Measurements from ENCODE around the gene PIWIL4. TPM values are rescaled to one million over a fixed set of nuclear protein-coding genes. Genes with fewer than 3 reads are reported as not detected.

Gene PIWIL4
- total and polyA plus RNA-seq, 2 of the 8 experiments (the other 6 are each of a cell fraction or from before 2014, with no cell fraction given) = 0.51 to 0.52 TPM

GRCh38 chr11:94648789-94649188 lies 81.6 kb downstream of the PIWIL4 start:
- ChIA-PET POLR2A (ENCODE audit: partially characterized antibody) (interaction anchor here (1.2 to 5.0 kb wide), 7 partner anchors 11 to 120 kb away, joined by 3 to 80 read pairs (median 10); partner anchors contain the start of gene AMOTL1), CTCF (ENCODE audit: partially characterized antibody) (interaction anchor here (1.0 to 2.1 kb wide), 5 partner anchors 26 to 275 kb away, joined by 3 to 7 read pairs (median 5); no protein-coding TSS in a partner anchor)
- H3K4ac ChIP-seq (replicated peaks; ENCODE audit: insufficient read length, low read depth, low read length) = no peak overlapping the region
- no peak overlapping the region for H2BK15ac ChIP-seq (ENCODE audit: low read length)
- peaks cover 0 to 3% (median 1%) of the 10 kb centered on the region in 4 experiments; a peak in 1 of 8 replicates for H3K36me3 ChIP-seq (ENCODE audit: control insufficient read depth in 2 of 4, insufficient read depth in 4 of 4, low read length in 3 of 4)
- 69% methylated on average over 2 of the region's 2 CpGs; no CpG with 5 or more reads in 1 of the 2 experiments for WGBS, 2 experiments (ENCODE audit: extremely low coverage in 1 of 2, insufficient coverage in 1 of 2, insufficient read length in 1 of 2, insufficient replicate concordance in 2 of 2, low coverage in 1 of 2, low lambda C conversion rate in 2 of 2, missing lambda C conversion rate in 1 of 2)
- H3K56ac ChIP-seq (replicated peaks; ENCODE audit: insufficient read length, low read depth, low read length) = no peak overlapping the region
- no peaks in the 10 kb centered on the region for H4K20me1 ChIP-seq (replicated peaks in 1 of 2; ENCODE audit: control insufficient read depth in 1 of 2, insufficient read depth in 2 of 2, low read length in 2 of 2)
- no peak overlapping the region for H2BK20ac ChIP-seq (ENCODE audit: low read length)
- no peak overlapping the region for H4K8ac ChIP-seq (ENCODE audit: extremely low read depth, insufficient read depth, low read length)
- no peak overlapping the region for H3K14ac ChIP-seq (ENCODE audit: insufficient read length)
- H3K18ac ChIP-seq (ENCODE audit: extremely low read depth, low read length) = no peak overlapping the region
- peaks cover 3 to 19% (median 14%) of the 10 kb centered on the region in 4 experiments; a peak in 6 of 7 replicates for H3K4me1 ChIP-seq (replicated peaks in 1 of 4; ENCODE audit: control insufficient read depth in 3 of 4, insufficient read depth in 4 of 4, low read length in 3 of 4)
- H3K23ac ChIP-seq (ENCODE audit: insufficient read length) = no peak overlapping the region
- no peak overlapping the region for H3K4me2 ChIP-seq (ENCODE audit: insufficient read depth in 1 of 2, low read depth in 2 of 2, low read length in 2 of 2)
- no peak overlapping the region for H3K27ac ChIP-seq (ENCODE audit: low read depth, low read length)
- H3K4me3 ChIP-seq (ENCODE audit: extremely low read depth in 1 of 4, insufficient read depth in 2 of 4, low read depth in 3 of 4, low read length in 4 of 4) = peak overlapping the region in 1 of 4 experiments; percentile 23; a peak in 1 of 8 replicates
- no peaks in the 10 kb centered on the region for H3K27me3 ChIP-seq (replicated peaks in 1 of 4; ENCODE audit: control insufficient read depth in 3 of 4, extremely low read depth in 1 of 4, insufficient read depth in 3 of 4, low read length in 3 of 4)
- no peak overlapping the region for H4K5ac ChIP-seq (ENCODE audit: insufficient read length, low read depth, low read length)
- no peak overlapping the region for H4K91ac ChIP-seq (replicated peaks; ENCODE audit: insufficient read length, low read length)
- no peak overlapping the region for H2AK5ac ChIP-seq (ENCODE audit: low read depth, low read length)
- H3K79me2 ChIP-seq (ENCODE audit: control insufficient read depth in 1 of 2, insufficient read depth in 2 of 2, low read length in 2 of 2) = peaks cover 0 to 37% of the 10 kb centered on the region in 2 experiments; a peak in 2 of 4 replicates
- H2BK120ac ChIP-seq (replicated peaks; ENCODE audit: low read depth, low read length) = no peak overlapping the region
- no peak overlapping the region for H2BK12ac ChIP-seq (ENCODE audit: low read depth, low read length)
- DNase-seq (ENCODE audit: low read depth in 1 of 2, low spot score in 2 of 2) (no peak), FAIRE-seq (no peak)
- H2AFZ ChIP-seq (ENCODE audit: low read length) = no peak overlapping the region
- no peaks in the 10 kb centered on the region for H3K23me2 ChIP-seq (ENCODE audit: low read depth, low read length)
- H3K79me1 ChIP-seq (ENCODE audit: low read depth, low read length) = peaks cover 2% of the 10 kb centered on the region; the same call in 1 of the 2 replicates
- no peak overlapping the region for H2BK5ac ChIP-seq (ENCODE audit: low read depth, low read length)
- H3K9ac ChIP-seq (replicated peaks in 1 of 4; ENCODE audit: extremely low read depth in 1 of 4, low read depth in 3 of 4, low read length in 3 of 4) = no peak overlapping the region
- no peaks in the 10 kb centered on the region for H3K9me3 ChIP-seq (ENCODE audit: insufficient read depth in 2 of 2, low read depth in 1 of 2, low read length in 1 of 2)
- TF ChIP-seq FOSL1 (IDR thresholded peaks at IDR 0.05; ENCODE audit: insufficient read depth, low read depth, low read length) (no peak), SAP30 (IDR thresholded peaks at IDR 0.05; ENCODE audit: insufficient read depth, insufficient replicate concordance, low read length) (no peak), TAF1 (IDR thresholded peaks at IDR 0.05; ENCODE audit: low read depth, low read length) (no peak), RAD21 (IDR thresholded peaks at IDR 0.05 in 1 of 2, conservative IDR thresholded peaks at IDR 0.05 in 1 of 2; ENCODE audit: low read depth in 2 of 2, low read length in 2 of 2) (no peak), TAF7 (optimal IDR thresholded peaks at IDR 0.05; ENCODE audit: borderline replicate concordance, low read depth, low read length) (no peak), POLR2AphosphoS5 (IDR thresholded peaks at IDR 0.05; ENCODE audit: low read depth, low read length) (no peak), CHD1 (IDR thresholded peaks at IDR 0.05; ENCODE audit: low read depth, low read length) (no peak), GTF2F1 (IDR thresholded peaks at IDR 0.05; ENCODE audit: borderline replicate concordance, low read depth, low read length) (no peak), RFX5 (IDR thresholded peaks at IDR 0.05; ENCODE audit: borderline replicate concordance, low read depth, low read length) (no peak), CBX5 (IDR thresholded peaks at IDR 0.05; ENCODE audit: low read depth, low read length) (no peak), POU5F1 (IDR thresholded peaks at IDR 0.05; ENCODE audit: low read depth, low read length) (no peak), SP1 (IDR thresholded peaks at IDR 0.05; ENCODE audit: low read depth, low read length) (no peak), USF2 (IDR thresholded peaks at IDR 0.05; ENCODE audit: low read length) (no peak)
